Testis (tissue), 3 donors: ENCODE data around the gene TMED10. TPM values are rescaled to one million over a fixed set of nuclear protein-coding genes. Genes with fewer than 3 reads are reported as not detected.
A peak's percentile ranks its signal among the peaks of the same experiment; 100 is the strongest.

ENCODE experiments used
- DNase-seq: peaks from one replicate; pipeline ENCODE4 v3.0.0-alpha.2; 2019
- H3K27ac ChIP-seq, 2 donors: fragments of 200-600 bp; sonication (generic); one replicate each; pipeline ENCODE4 v1.5.1; 2019
- H3K27me3 ChIP-seq: fragments of 200-600 bp; sonication (generic); one replicate; pipeline ENCODE4 v1.5.1; 2019
- H3K36me3 ChIP-seq: fragments of 200-600 bp; sonication (generic); one replicate; pipeline ENCODE4 v1.5.1; 2017; ENCODE audit warnings: low read depth; ENCODE audit errors: missing control alignments
- H3K4me1 ChIP-seq: fragments of 200-600 bp; sonication (generic); one replicate; pipeline ENCODE4 v1.5.1; 2019
- H3K4me3 ChIP-seq, 2 donors: fragments of 200-600 bp; sonication (generic); one replicate each; pipeline ENCODE4 v1.5.1; 2017 to 2019
- H3K9me3 ChIP-seq: fragments of 200-600 bp; sonication (generic); one replicate; pipeline ENCODE4 v1.5.1; 2017
- CTCF ChIP-seq, 3 experiments: fragments of 450-650 bp in 2 of 3; fragments of 200-600 bp in 1 of 3; sonication (generic) in 1 of 3; IDR thresholded peaks; one replicate each; pipeline ENCODE4 v1.5.1; 2016 to 2019; ENCODE audit warnings: antibody characterized with exemption in 3 of 3, mild to moderate bottlenecking in 2 of 3, moderate library complexity in 1 of 3
- POLR2A ChIP-seq: fragments of 450-650 bp; IDR thresholded peaks from one replicate; pipeline ENCODE4 v1.6.1; 2017; ENCODE audit warnings: antibody characterized with exemption, mild to moderate bottlenecking, moderate library complexity
- WGBS, 2 donors: methylation state at CpG; one replicate each; pipeline ENCODE4 v1.1.5; 2018; 5-methylcytosine and 5-hydroxymethylcytosine counted together
- intact Hi-C: fragments of 100-400 bp; cut with DNase I; formaldehyde crosslinking; loops from one replicate; pipeline ENCODE4 v1.15.1; 2023; ENCODE audit warnings: low total_unique reads
- polyA plus RNA-seq: library from polyadenylated mRNA; stranded (reverse); fragments of 350-450 nt; fragmentation: Illumina TruSeq; extraction: RNeasy Lipid Tissue Mini Kit (QIAGEN cat#74804); gene quantifications from one replicate; pipeline ENCODE4 v1.2.3, GENCODE V29; 2014; ENCODE audit warnings: low read depth, low replicate concordance; ENCODE audit not compliant: insufficient read depth
- total RNA-seq, 2 donors: library from RNA; depleted of rRNA; stranded (reverse); fragments of >200 nt; gene quantifications; one replicate each; pipeline ENCODE4 v1.2.3, GENCODE V29; 2016

TMED10 gene
- total and polyA plus RNA-seq, 3 donors from 2014 or later, result 255 to 417 (median 334) TPM

GRCh38 chr14:75181293-75182062, 5.1 kb upstream of the TMED10 start:
- WGBS, 2 donors, result 74 to 100% methylated on average over 1 of the region's 1 CpG
- no peaks in the 10 kb centered on the region for H3K27me3 ChIP-seq
- intact Hi-C loops, result no loop called here
- DNase-seq, result no peak
- TF ChIP-seq POLR2A (no peak), CTCF (IDR thresholded peaks at IDR 0.05) (no peak)
- no peak overlapping the region for H3K27ac ChIP-seq
- peaks cover 6% of the 10 kb centered on the region for H3K4me1 ChIP-seq
- no peaks in the 10 kb centered on the region for H3K36me3 ChIP-seq
- no peak overlapping the region for H3K4me3 ChIP-seq
- no peaks in the 10 kb centered on the region for H3K9me3 ChIP-seq

GRCh38 chr14:75175677-75176141, 703 bp downstream of the TMED10 start:
- H3K27me3 ChIP-seq, result no peaks in the 10 kb centered on the region
- no peaks in the 10 kb centered on the region for H3K9me3 ChIP-seq
- peak overlapping the region; percentile 86 to 94 for H3K27ac ChIP-seq
- intact Hi-C loops, result no loop called here
- H3K4me3 ChIP-seq, result peak overlapping the region; percentile 75 to 93
- WGBS, 2 donors, result 4 to 6% methylated on average over 10 of the region's 10 CpGs
- no peaks in the 10 kb centered on the region for H3K36me3 ChIP-seq
- TF ChIP-seq POLR2A, result no peak
- no peak for TF ChIP-seq CTCF (IDR thresholded peaks at IDR 0.05)
- H3K4me1 ChIP-seq, result peaks cover 29% of the 10 kb centered on the region
- no peak for DNase-seq

- peak overlapping the region; percentile 86 to 94 for H3K27ac ChIP-seq
- no peak for DNase-seq
- intact Hi-C loops, result no loop called here
- 36 to 41% methylated on average over 2 of the region's 2 CpGs for WGBS, 2 donors
- no peaks in the 10 kb centered on the region for H3K9me3 ChIP-seq
- no peaks in the 10 kb centered on the region for H3K36me3 ChIP-seq
- no peak overlapping the region for H3K4me3 ChIP-seq
- no peaks in the 10 kb centered on the region for H3K27me3 ChIP-seq
- peaks cover 31% of the 10 kb centered on the region for H3K4me1 ChIP-seq
- TF ChIP-seq CTCF (IDR thresholded peaks at IDR 0.05), result no peak
Observed at GRCh38 chr14:75174066-75174465, 2.3 kb downstream of the TMED10 start.

GRCh38 chr14:75170772-75171171, 5.6 kb downstream of the TMED10 start:
- Histone ChIP-seq H3K4me1 (peaks cover 60% of the 10 kb centered on the region), H3K27ac (no peak overlapping the region), H3K27me3 (no peaks in the 10 kb centered on the region), H3K36me3 (no peaks in the 10 kb centered on the region), H3K9me3 (no peaks in the 10 kb centered on the region), H3K4me3 (no peak overlapping the region)
- 59 to 68% methylated on average over 4 of the region's 4 CpGs for WGBS, 2 donors
- intact Hi-C loops, result no loop called here
- TF ChIP-seq POLR2A (no peak), CTCF (IDR thresholded peaks at IDR 0.05) (no peak)
- no peak for DNase-seq
